GM12892 (cell line): ENCODE results near the gene ACTA2.

Experiments
- POLR2A ChIP-seq: IDR thresholded peaks from 2 replicates; pipeline ENCODE4 v1.6.1; 2011; ENCODE audit warnings: low read depth, low read length, control low read depth
- POLR2AphosphoS5 ChIP-seq: IDR thresholded peaks from 2 replicates; pipeline ENCODE4 v1.6.1; 2011; ENCODE audit warnings: low read depth, low read length, control low read depth
- TAF1 ChIP-seq: IDR thresholded peaks from 2 replicates; pipeline ENCODE4 v1.6.1; 2011; ENCODE audit warnings: low read depth, mild to moderate bottlenecking, control low read depth, low read length, borderline replicate concordance

DNA sequence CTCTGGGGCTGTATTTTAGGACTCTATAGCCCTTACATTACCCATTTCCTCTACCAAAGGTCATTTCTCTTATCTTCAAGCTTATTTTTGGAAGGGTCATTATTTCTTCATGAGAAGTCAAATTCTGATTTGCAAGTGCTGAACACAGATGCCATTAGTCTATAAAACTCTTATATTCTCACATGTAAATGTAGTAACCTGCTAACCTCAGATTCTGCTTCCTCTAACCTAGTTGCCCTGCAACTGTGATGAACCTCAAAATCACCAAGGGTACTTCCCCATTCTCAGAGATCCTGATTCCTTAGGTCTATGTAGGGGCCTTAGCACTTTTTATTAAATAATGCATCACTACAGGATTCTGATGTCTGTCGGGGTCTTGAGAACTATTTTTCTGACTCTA lies 44.4 kb upstream of the ACTA2 start:
- TF ChIP-seq TAF1 (no peak), POLR2A (no peak), POLR2AphosphoS5 (no peak)
